Measurements from ENCODE around the gene FSTL5. TPM values are rescaled to one million over a fixed set of nuclear protein-coding genes. Genes with fewer than 3 reads are reported as not detected.

The FSTL5 gene
- total and polyA plus RNA-seq, 2 experiments from 2014 or later: 0.06 to 0.49 TPM

GRCh38 chr4:161894493-161895167, 269.2 kb downstream of the FSTL5 start (continued):
- TF ChIP-seq EZH2 (IDR thresholded peaks at IDR 0.05; ENCODE audit: low read depth, unreplicated experiment) (no peak), ZNF331 (CRISPR knock-in tag; IDR thresholded peaks at IDR 0.05; ENCODE audit: low read depth) (no peak), CREB1 (CRISPR knock-in tag; IDR thresholded peaks at IDR 0.05; ENCODE audit: low read depth) (no peak), ZNF114 (CRISPR knock-in tag; IDR thresholded peaks at IDR 0.05) (no peak)

- Histone ChIP-seq H3K4me1 (ENCODE audit: insufficient read depth) (no peaks in the 10 kb centered on the region), H3F3A (replicated peaks; ENCODE audit: low read depth) (no peaks in the 10 kb centered on the region), H2AFZ (no peak overlapping the region), H3K27ac (ENCODE audit: low read depth) (no peak overlapping the region), H3K27me3 (ENCODE audit: insufficient read depth) (no peaks in the 10 kb centered on the region), H3K4me3 (no peak overlapping the region), H3K9me2 (ENCODE audit: insufficient read depth) (no peaks in the 10 kb centered on the region), H3K36me3 (ENCODE audit: insufficient read depth) (no peaks in the 10 kb centered on the region), H3K79me2 (replicated peaks; ENCODE audit: insufficient read depth) (no peaks in the 10 kb centered on the region), H3K4me2 (no peak overlapping the region), H4K20me1 (replicated peaks; ENCODE audit: insufficient read depth) (no peaks in the 10 kb centered on the region)
- TF ChIP-seq NANOG (IDR thresholded peaks at IDR 0.05; ENCODE audit: borderline replicate concordance) (no peak), STAT1 (IDR thresholded peaks at IDR 0.05; ENCODE audit: unreplicated experiment) (no peak), REST (IDR thresholded peaks at IDR 0.05; ENCODE audit: unreplicated experiment) (no peak), ZNF331 (CRISPR knock-in tag; IDR thresholded peaks at IDR 0.05; ENCODE audit: low read depth) (no peak), EZH2 (IDR thresholded peaks at IDR 0.05; ENCODE audit: low read depth, unreplicated experiment) (no peak), ETS1 (IDR thresholded peaks at IDR 0.05) (no peak), JUNB (IDR thresholded peaks at IDR 0.05; ENCODE audit: unreplicated experiment) (no peak), ZNF462 (CRISPR knock-in tag; IDR thresholded peaks at IDR 0.05) (no peak)
- H3K4me1 Mint-ChIP-seq: no peaks in the 10 kb centered on the region
- no peak overlapping the region for H3K4me3 Mint-ChIP-seq
- no peak overlapping the region for H3K27ac Mint-ChIP-seq
- DNase-seq (ENCODE audit: low spot score): no peak
- no peak for ATAC-seq
- no peaks in the 10 kb centered on the region for H3K9me3 Mint-ChIP-seq
- no peaks in the 10 kb centered on the region for H3K27me3 Mint-ChIP-seq (ENCODE audit: insufficient read depth, low read depth, poor library complexity)
- H3K36me3 Mint-ChIP-seq (ENCODE audit: low read depth): no peaks in the 10 kb centered on the region
Observed at GRCh38 chr4:161894014-161894413, 269.8 kb downstream of the FSTL5 start.
